ENCODE measurements around the gene PRKG1.

DNA sequence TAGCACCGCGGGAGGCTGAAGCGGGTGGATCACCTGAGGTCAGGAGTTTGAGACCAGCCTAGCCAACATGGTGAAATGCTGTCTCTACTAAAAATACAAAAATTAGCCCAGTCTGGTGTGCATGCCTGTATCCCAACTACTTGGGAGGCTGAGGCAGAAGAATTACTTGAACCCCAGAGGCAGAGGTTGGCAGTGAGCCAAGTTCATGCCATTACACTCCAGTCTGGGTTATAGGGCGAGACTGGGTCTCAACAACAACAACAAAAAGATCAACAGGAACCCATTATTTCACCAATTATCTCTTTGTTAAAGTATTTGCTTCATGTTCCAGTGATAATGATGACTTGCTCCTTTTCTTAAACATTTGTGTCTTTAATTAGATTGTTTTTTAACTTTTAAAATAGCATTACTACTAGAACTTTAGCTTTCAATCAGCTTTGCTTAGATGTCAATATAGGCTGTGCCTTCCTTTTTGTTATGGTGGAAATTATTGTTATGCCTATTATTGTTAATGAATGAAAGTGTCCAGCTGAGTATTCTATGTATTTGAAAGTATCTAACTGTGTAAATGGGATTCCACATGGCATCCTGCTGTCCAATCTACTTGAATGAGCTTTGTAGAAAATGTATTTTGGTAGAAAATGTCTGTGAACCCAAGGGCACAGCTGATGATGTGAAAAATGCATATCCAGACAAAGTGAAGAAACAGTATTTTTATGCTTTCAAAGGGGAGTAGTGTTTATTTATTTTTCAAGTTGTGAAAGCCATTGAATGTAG is 686.8 kb downstream of the PRKG1 start:
- TF ChIP-seq CTCF (IDR thresholded peaks at IDR 0.05; ENCODE audit: insufficient read depth, low read length, poor library complexity, severe bottlenecking): no peak
- TF ChIP-seq EZH2phosphoT487 (conservative IDR thresholded peaks at IDR 0.05; ENCODE audit: low read length): no peak
